ENCODE measurements around the gene TIAM1. TPM values are rescaled to one million over a fixed set of nuclear protein-coding genes. Genes with fewer than 3 reads are reported as not detected.

The TIAM1 gene
- total and polyA plus RNA-seq, 2 experiments from 2014 or later: 3.2 to 7.6 TPM

GRCh38 chr21:31090376-31090775, 253.7 kb downstream of the TIAM1 start:
- TF ChIP-seq EZH2phosphoT487 (IDR thresholded peaks at IDR 0.05; ENCODE audit: insufficient read depth, low read depth): no peak
- no peak for TF ChIP-seq EZH2 (IDR thresholded peaks at IDR 0.05; ENCODE audit: insufficient read depth, poor library complexity, severe bottlenecking)
- Histone ChIP-seq H3K4me1 (ENCODE audit: insufficient read depth) (no peaks in the 10 kb centered on the region), H3K36me3 (ENCODE audit: low read depth) (no peaks in the 10 kb centered on the region), H3K79me2 (ENCODE audit: insufficient read depth) (no peaks in the 10 kb centered on the region), H3K27ac (no peak overlapping the region), H2AFZ (no peak overlapping the region), H3F3A (ENCODE audit: insufficient read depth) (no peaks in the 10 kb centered on the region), H3K9ac (no peak overlapping the region), H3K27me3 (replicated peaks; ENCODE audit: insufficient read depth) (no peaks in the 10 kb centered on the region; the same call in 1 of the 2 replicates), H3K4me2 (ENCODE audit: unreplicated experiment) (no peak overlapping the region), H4K20me1 (ENCODE audit: insufficient read depth) (no peaks in the 10 kb centered on the region), H3K4me3 (no peak overlapping the region), H3K9me2 (ENCODE audit: insufficient read depth) (no peaks in the 10 kb centered on the region), H3K9me3 (ENCODE audit: low read depth) (no peaks in the 10 kb centered on the region)
- in situ Hi-C loops (cut with MboI): no loop called here
- DNase-seq: no peak

DNA sequence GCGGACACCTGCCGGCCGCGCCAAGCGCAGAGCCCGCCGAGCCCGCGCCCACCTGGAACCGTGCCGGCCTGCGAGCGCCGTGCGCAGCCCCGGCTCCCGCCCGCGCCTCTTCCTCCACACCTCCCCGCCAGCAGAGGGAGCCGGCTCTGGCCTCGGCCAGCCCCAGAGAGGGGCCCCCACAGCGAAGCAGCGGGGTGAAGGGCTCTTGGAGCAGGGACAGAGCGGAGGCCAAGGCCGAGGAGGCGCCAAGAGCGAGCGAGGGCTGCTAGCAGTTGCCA, 255.6 kb downstream of the TIAM1 start:
- no peaks in the 10 kb centered on the region; the same call in 1 of the 2 replicates for H3K27me3 ChIP-seq (replicated peaks; ENCODE audit: insufficient read depth)
- H3K27ac ChIP-seq: no peak overlapping the region
- DNase-seq: no peak
- H3K9me2 ChIP-seq (ENCODE audit: insufficient read depth): no peaks in the 10 kb centered on the region
- no peak overlapping the region for H3K4me2 ChIP-seq (ENCODE audit: unreplicated experiment)
- H3K36me3 ChIP-seq (ENCODE audit: low read depth): no peaks in the 10 kb centered on the region
- no peaks in the 10 kb centered on the region for H3K9me3 ChIP-seq (ENCODE audit: low read depth)
- H3F3A ChIP-seq (ENCODE audit: insufficient read depth): no peaks in the 10 kb centered on the region
- no peak overlapping the region for H3K4me3 ChIP-seq
- H3K4me1 ChIP-seq (ENCODE audit: insufficient read depth): no peaks in the 10 kb centered on the region
- no peak for TF ChIP-seq EZH2phosphoT487 (IDR thresholded peaks at IDR 0.05; ENCODE audit: insufficient read depth, low read depth)
- no peak for TF ChIP-seq EZH2 (IDR thresholded peaks at IDR 0.05; ENCODE audit: insufficient read depth, poor library complexity, severe bottlenecking)
- no peaks in the 10 kb centered on the region for H3K79me2 ChIP-seq (ENCODE audit: insufficient read depth)
- WGBS, 2 experiments (ENCODE audit: low coverage in 1 of 2, low lambda C conversion rate in 2 of 2, missing lambda C conversion rate in 2 of 2): 83 to 87% methylated on average over 21 to 29 of the region's 29 CpGs
- H3K9ac ChIP-seq: no peak overlapping the region
- in situ Hi-C loops (cut with MboI): loop anchor here (10.0 kb wide), 1 partner anchor 1044 kb away; no protein-coding TSS in a partner anchor
- H4K20me1 ChIP-seq (ENCODE audit: insufficient read depth): no peaks in the 10 kb centered on the region
- no peak overlapping the region for H2AFZ ChIP-seq

- no peaks in the 10 kb centered on the region for H3F3A ChIP-seq (ENCODE audit: insufficient read depth)
- DNase-seq: no peak
- H3K4me2 ChIP-seq (ENCODE audit: unreplicated experiment): no peak overlapping the region
- H2AFZ ChIP-seq: no peak overlapping the region
- in situ Hi-C loops (cut with MboI): loop anchor here (10.0 kb wide), 1 partner anchor 1043 kb away; no protein-coding TSS in a partner anchor
- 67 to 70% methylated on average over 34 of the region's 34 CpGs for WGBS, 2 experiments (ENCODE audit: low coverage in 1 of 2, low lambda C conversion rate in 2 of 2, missing lambda C conversion rate in 2 of 2)
- no peaks in the 10 kb centered on the region for H3K4me1 ChIP-seq (ENCODE audit: insufficient read depth)
- H4K20me1 ChIP-seq (ENCODE audit: insufficient read depth): no peaks in the 10 kb centered on the region
- no peak overlapping the region for H3K9ac ChIP-seq
- no peaks in the 10 kb centered on the region for H3K79me2 ChIP-seq (ENCODE audit: insufficient read depth)
- no peak overlapping the region for H3K27ac ChIP-seq
- H3K27me3 ChIP-seq (replicated peaks; ENCODE audit: insufficient read depth): no peaks in the 10 kb centered on the region; the same call in 1 of the 2 replicates
- no peak for TF ChIP-seq EZH2phosphoT487 (IDR thresholded peaks at IDR 0.05; ENCODE audit: insufficient read depth, low read depth)
- TF ChIP-seq EZH2 (IDR thresholded peaks at IDR 0.05; ENCODE audit: insufficient read depth, poor library complexity, severe bottlenecking): no peak
- no peaks in the 10 kb centered on the region for H3K9me3 ChIP-seq (ENCODE audit: low read depth)
- no peaks in the 10 kb centered on the region for H3K9me2 ChIP-seq (ENCODE audit: insufficient read depth)
- H3K36me3 ChIP-seq (ENCODE audit: low read depth): no peaks in the 10 kb centered on the region
- H3K4me3 ChIP-seq: no peak overlapping the region
Measured at GRCh38 chr21:31087639-31088473, 256.2 kb downstream of the TIAM1 start.

DNA sequence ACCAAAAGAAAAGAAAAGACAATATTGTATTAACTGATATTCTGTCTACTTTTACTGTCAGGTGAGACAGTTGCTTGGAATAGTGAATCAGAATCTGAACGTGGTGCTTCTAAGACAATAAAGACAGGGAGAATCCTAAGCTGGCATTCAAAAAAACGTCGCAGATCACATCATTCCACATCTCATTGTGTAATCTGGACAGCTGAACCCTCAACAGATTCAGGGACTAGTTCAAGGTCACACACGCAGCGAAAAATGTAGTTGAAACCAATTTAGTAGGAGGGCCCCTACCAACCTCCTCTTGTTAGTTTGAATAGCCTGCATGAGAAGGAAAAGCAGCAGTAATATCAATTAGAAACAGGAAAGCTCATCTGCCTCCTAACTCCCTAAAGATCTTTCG, 259.4 kb downstream of the TIAM1 start:
- 62 to 72% methylated on average over 6 of the region's 6 CpGs for WGBS, 2 experiments (ENCODE audit: low coverage in 1 of 2, low lambda C conversion rate in 2 of 2, missing lambda C conversion rate in 2 of 2)
- in situ Hi-C loops (cut with MboI): loop anchor here (10.0 kb wide), 1 partner anchor 1040 kb away; no protein-coding TSS in a partner anchor
- H3K4me3 ChIP-seq: no peak overlapping the region

More for the DNA sequence above, 259.4 kb downstream of the TIAM1 start:
- Histone ChIP-seq H3K4me2 (ENCODE audit: unreplicated experiment) (no peak overlapping the region), H3K9me2 (ENCODE audit: insufficient read depth) (no peaks in the 10 kb centered on the region), H3K27me3 (replicated peaks; ENCODE audit: insufficient read depth) (no peaks in the 10 kb centered on the region), H2AFZ (no peak overlapping the region), H3F3A (ENCODE audit: insufficient read depth) (no peaks in the 10 kb centered on the region), H3K9ac (no peak overlapping the region), H4K20me1 (ENCODE audit: insufficient read depth) (no peaks in the 10 kb centered on the region), H3K27ac (no peak overlapping the region), H3K4me1 (ENCODE audit: insufficient read depth) (no peaks in the 10 kb centered on the region), H3K79me2 (ENCODE audit: insufficient read depth) (no peaks in the 10 kb centered on the region), H3K9me3 (ENCODE audit: low read depth) (no peaks in the 10 kb centered on the region), H3K36me3 (ENCODE audit: low read depth) (no peaks in the 10 kb centered on the region)
- no peak for DNase-seq
- no peak for TF ChIP-seq EZH2phosphoT487 (IDR thresholded peaks at IDR 0.05; ENCODE audit: insufficient read depth, low read depth)

Measured in GM23248 (cell line).